Gastroesophageal sphincter (tissue), 4 donors: ENCODE measurements around the gene ATRAID. TPM values are rescaled to one million over a fixed set of nuclear protein-coding genes. Genes with fewer than 3 reads are reported as not detected.

Source experiments
- ATAC-seq: fragments of 150-250 bp; one replicate; pipeline ENCODE4 v1.9.1; 2016; ENCODE audit warnings: mild to moderate bottlenecking, moderate library complexity
- H3K27ac ChIP-seq, 4 donors: fragments of 200-600 bp; sonication (generic) in 3 of 4; 1 replicate in 3 of 4; 2 replicates in 1 of 4; pipeline ENCODE4 v1.5.1; 2016 to 2019
- H3K27me3 ChIP-seq: fragments of 200-600 bp; sonication (generic); one replicate; pipeline ENCODE4 v1.5.1; 2019
- H3K36me3 ChIP-seq, 2 donors: fragments of 200-600 bp; sonication (generic); one replicate each; pipeline ENCODE4 v1.5.1; 2019; ENCODE audit warnings: control low read depth in 1 of 2
- H3K4me1 ChIP-seq, 3 donors: fragments of 200-600 bp; sonication (generic); 1 replicate in 2 of 3; 2 replicates in 1 of 3; pipeline ENCODE4 v1.5.1; 2016 to 2019; ENCODE audit warnings: control low read depth in 2 of 3
- H3K4me3 ChIP-seq, 2 donors: fragments of 200-600 bp; sonication (generic); one replicate each; pipeline ENCODE4 v1.5.1; 2019; ENCODE audit warnings: mild to moderate bottlenecking in 1 of 2, moderate library complexity in 1 of 2
- H3K9me3 ChIP-seq, 3 donors: fragments of 200-600 bp; sonication (generic); one replicate each; pipeline ENCODE4 v1.5.1; 2017 to 2019; ENCODE audit warnings: control low read depth in 2 of 3
- EP300 ChIP-seq: sonication (generic); formaldehyde crosslinking; IDR thresholded peaks from one replicate; pipeline ENCODE4 v1.6.1; 2017; ENCODE audit warnings: antibody characterized with exemption, mild to moderate bottlenecking
- POLR2A ChIP-seq, 2 donors: fragments of 450-650 bp; IDR thresholded peaks; one replicate each; pipeline ENCODE4 v1.6.1; 2017; ENCODE audit warnings: antibody characterized with exemption in 2 of 2, mild to moderate bottlenecking in 2 of 2, moderate library complexity in 1 of 2
- POLR2AphosphoS5 ChIP-seq: sonication (generic); formaldehyde crosslinking; IDR thresholded peaks from one replicate; pipeline ENCODE4 v1.6.1; 2017; ENCODE audit warnings: antibody characterized with exemption
- WGBS, 2 donors: methylation state at CpG; one replicate each; pipeline ENCODE4 v1.1.5; 2018; ENCODE audit warnings: low coverage in 1 of 2; 5-methylcytosine and 5-hydroxymethylcytosine counted together
- total RNA-seq, 4 donors: library from RNA; depleted of rRNA; stranded (reverse); fragments of >200 nt; gene quantifications; one replicate each; pipeline ENCODE4 v1.1.0, GENCODE V29; 2016
- TF ChIP-seq, protein P1 (sequence below), 4 experiments: fragments of 200-600 bp in 2 of 4; fragments of 450-650 bp in 2 of 4; sonication (generic) in 1 of 4; IDR thresholded peaks; one replicate each; pipeline ENCODE4 v1.5.1; 2017 to 2019; ENCODE audit warnings: antibody characterized with exemption in 4 of 4, mild to moderate bottlenecking in 2 of 4, moderate library complexity in 2 of 4

Gene ATRAID
- total RNA-seq, 4 donors from 2014 or later, result 124 to 147 (median 129) TPM

DNA sequence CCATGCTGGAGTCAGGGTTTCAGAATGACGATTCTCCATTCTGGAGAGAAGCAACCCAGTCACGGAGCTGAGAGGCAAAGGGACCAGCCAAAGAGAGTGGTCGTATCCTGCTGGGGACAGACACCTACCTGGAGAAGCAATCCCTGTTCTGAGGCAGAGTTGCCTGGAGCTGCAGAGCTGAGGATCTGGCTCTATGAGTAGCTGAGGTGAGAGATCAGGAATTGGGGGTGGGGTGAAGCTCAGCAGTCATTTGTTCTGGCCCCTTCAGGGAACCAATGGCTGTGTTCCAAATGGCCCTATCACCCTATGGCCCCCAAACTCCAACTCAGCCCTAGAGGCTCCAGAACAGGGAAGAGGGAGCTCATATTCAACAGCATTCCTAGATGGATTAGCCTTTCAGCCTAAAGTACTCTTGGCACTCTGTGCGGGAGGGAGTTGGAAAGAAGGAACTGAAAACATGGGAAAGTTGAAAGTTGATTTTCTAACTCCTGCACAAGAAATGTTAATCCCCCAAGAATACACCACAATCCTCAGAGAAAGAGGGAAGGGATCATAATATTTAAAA is 3.3 kb upstream of the ATRAID start:
- WGBS, 2 donors, result 82 to 100% methylated on average over 2 to 4 of the region's 4 CpGs
- H3K4me3 ChIP-seq, result no peak overlapping the region
- no peaks in the 10 kb centered on the region for H3K9me3 ChIP-seq
- ATAC-seq, result no peak
- H3K4me1 ChIP-seq, result peaks cover 4 to 20% (median 8%) of the 10 kb centered on the region in 3 donors
- no peaks in the 10 kb centered on the region for H3K27me3 ChIP-seq
- H3K36me3 ChIP-seq, result peaks cover 0 to 61% of the 10 kb centered on the region in 2 donors
- TF ChIP-seq EP300 (no peak), POLR2A (IDR thresholded peaks at IDR 0.05) (no peak), POLR2AphosphoS5 (no peak)
- TF ChIP-seq, protein P1, sequence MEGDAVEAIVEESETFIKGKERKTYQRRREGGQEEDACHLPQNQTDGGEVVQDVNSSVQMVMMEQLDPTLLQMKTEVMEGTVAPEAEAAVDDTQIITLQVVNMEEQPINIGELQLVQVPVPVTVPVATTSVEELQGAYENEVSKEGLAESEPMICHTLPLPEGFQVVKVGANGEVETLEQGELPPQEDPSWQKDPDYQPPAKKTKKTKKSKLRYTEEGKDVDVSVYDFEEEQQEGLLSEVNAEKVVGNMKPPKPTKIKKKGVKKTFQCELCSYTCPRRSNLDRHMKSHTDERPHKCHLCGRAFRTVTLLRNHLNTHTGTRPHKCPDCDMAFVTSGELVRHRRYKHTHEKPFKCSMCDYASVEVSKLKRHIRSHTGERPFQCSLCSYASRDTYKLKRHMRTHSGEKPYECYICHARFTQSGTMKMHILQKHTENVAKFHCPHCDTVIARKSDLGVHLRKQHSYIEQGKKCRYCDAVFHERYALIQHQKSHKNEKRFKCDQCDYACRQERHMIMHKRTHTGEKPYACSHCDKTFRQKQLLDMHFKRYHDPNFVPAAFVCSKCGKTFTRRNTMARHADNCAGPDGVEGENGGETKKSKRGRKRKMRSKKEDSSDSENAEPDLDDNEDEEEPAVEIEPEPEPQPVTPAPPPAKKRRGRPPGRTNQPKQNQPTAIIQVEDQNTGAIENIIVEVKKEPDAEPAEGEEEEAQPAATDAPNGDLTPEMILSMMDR (IDR thresholded peaks at IDR 0.05), result no peak
- no peak overlapping the region for H3K27ac ChIP-seq

DNA sequence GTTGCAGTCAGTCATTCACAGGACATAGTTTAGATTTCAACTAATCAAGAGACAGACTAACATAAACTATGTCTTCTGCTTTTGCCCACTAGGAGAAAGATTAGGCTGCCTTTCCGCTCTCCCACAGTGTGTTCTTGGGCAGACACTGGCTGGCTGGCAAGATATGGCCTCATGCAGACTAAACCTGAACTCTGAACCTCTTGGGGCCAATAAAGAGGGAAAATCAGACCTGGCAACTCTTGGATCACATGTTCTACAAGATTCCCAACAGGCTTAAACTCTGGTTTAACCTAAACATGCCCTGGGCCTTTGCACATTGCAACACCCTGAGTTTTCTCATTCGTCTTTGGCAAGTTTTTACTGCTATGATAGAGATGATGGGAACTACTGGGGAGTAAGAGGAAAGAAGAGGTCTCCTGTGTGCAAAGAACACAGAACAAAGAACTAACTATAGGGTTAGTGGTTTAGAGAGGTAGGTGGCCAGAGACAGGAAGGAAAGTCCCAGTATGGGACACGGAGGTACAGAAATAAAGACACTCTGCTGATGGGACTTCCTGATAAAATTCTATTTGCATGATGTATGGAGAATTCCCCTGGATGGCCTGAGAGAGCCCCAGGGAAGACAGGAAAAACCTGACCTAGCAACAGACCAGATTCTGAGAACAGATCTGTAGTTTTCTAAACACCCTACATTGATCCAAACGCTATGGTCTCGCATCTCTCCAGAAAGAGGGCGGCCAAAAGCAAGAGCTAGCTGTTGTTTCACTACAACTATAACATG is 2.0 kb upstream of the ATRAID start:
- no peak for TF ChIP-seq POLR2A (IDR thresholded peaks at IDR 0.05)
- Histone ChIP-seq H3K36me3 (peaks cover 0 to 48% of the 10 kb centered on the region in 2 donors), H3K4me3 (no peak overlapping the region), H3K9me3 (no peaks in the 10 kb centered on the region), H3K27ac (no peak overlapping the region), H3K27me3 (no peaks in the 10 kb centered on the region), H3K4me1 (peaks cover 4 to 27% (median 9%) of the 10 kb centered on the region in 3 donors)
- WGBS, 2 donors, result 87% methylated on average over 5 of the region's 6 CpGs
- ATAC-seq, result no peak

GRCh38 chr2:27211241-27211942 is 449 bp upstream of the ATRAID start:
- WGBS, 2 donors, result 0 to 4% methylated on average over 12 to 16 of the region's 48 CpGs
- ATAC-seq, result peak; percentile 4
- no peak for TF ChIP-seq POLR2AphosphoS5
- peaks cover 4 to 29% (median 9%) of the 10 kb centered on the region in 3 donors for H3K4me1 ChIP-seq
- peak overlapping the region; percentile 78 for H3K4me3 ChIP-seq
- H3K27ac ChIP-seq, result peak overlapping the region; percentile 89 to 97 (median 92)
- peaks cover 0 to 38% of the 10 kb centered on the region in 2 donors for H3K36me3 ChIP-seq
- no peaks in the 10 kb centered on the region for H3K9me3 ChIP-seq
- H3K27me3 ChIP-seq, result no peaks in the 10 kb centered on the region

GRCh38 chr2:27212626-27213471 is 1.0 kb downstream of the ATRAID start:
- H3K9me3 ChIP-seq, result no peaks in the 10 kb centered on the region
- peak; percentile 25 for ATAC-seq
- H3K36me3 ChIP-seq, result peaks cover 0 to 23% of the 10 kb centered on the region in 2 donors
- H3K27me3 ChIP-seq, result no peaks in the 10 kb centered on the region
- WGBS, 2 donors, result 8 to 12% methylated on average over 23 to 29 of the region's 34 CpGs
- peak overlapping the region; percentile 78 for H3K4me3 ChIP-seq
- TF ChIP-seq POLR2A (IDR thresholded peaks at IDR 0.05) (no peak), EP300 (no peak), POLR2AphosphoS5 (no peak)
- TF ChIP-seq, protein P1 (IDR thresholded peaks at IDR 0.05), result no peak
- H3K4me1 ChIP-seq, result peaks cover 4 to 40% (median 12%) of the 10 kb centered on the region in 3 donors
- H3K27ac ChIP-seq, result peak overlapping the region; percentile 89 to 97 (median 92)

GRCh38 chr2:27214941-27215340 is 3.1 kb downstream of the ATRAID start:
- Histone ChIP-seq H3K27me3 (no peaks in the 10 kb centered on the region), H3K9me3 (no peaks in the 10 kb centered on the region), H3K36me3 (peaks cover 0 to 14% of the 10 kb centered on the region in 2 donors), H3K27ac (no peak overlapping the region), H3K4me1 (peaks cover 4 to 46% (median 16%) of the 10 kb centered on the region in 3 donors), H3K4me3 (no peak overlapping the region)
- ATAC-seq, result no peak
- 74 to 80% methylated on average over 1 to 3 of the region's 3 CpGs for WGBS, 2 donors
- TF ChIP-seq POLR2A (IDR thresholded peaks at IDR 0.05) (no peak), POLR2AphosphoS5 (no peak), EP300 (no peak)
- TF ChIP-seq, protein P1 (IDR thresholded peaks at IDR 0.05), result no peak
